GM19238 (cell line): Measurements from ENCODE around the gene LACTBL1.

Source experiments
- DNase-seq: peaks from one replicate; pipeline ENCODE4 v3.0.0; 2011; ENCODE audit warnings: low spot score; ENCODE audit not compliant: insufficient read length

Gene LACTBL1

DNA sequence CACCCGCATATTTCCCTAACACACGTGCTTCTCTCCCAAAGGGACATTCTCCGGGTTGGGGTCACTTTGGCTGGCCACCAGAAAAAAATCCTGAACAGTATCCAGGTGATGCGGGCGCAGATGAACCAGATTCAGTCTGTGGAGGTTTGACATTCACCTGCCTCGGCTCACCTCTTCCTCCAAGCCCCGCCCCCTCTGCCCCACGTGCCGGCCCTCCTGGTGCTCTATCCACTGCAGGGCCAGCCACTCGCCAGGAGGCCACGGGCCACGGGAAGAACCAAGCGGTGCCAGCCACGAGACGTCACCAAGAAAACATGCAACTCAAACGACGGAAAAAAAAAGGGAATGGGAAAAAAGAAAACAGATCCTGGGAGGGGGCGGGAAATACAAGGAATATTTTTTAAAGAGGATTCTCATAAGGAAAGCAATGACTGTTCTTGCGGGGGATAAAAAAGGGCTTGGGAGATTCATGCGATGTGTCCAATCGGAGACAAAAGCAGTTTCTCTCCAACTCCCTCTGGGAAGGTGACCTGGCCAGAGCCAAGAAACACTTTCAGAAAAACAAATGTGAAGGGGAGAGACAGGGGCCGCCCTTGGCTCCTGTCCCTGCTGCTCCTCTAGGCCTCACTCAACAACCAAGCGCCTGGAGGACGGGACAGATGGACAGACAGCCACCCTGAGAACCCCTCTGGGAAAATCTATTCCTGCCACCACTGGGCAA is 59.1 kb downstream of the LACTBL1 start:
- DNase-seq: no peak

GRCh38 chr1:22912311-22912710 is 60.4 kb downstream of the LACTBL1 start:
- no peak for DNase-seq

DNA sequence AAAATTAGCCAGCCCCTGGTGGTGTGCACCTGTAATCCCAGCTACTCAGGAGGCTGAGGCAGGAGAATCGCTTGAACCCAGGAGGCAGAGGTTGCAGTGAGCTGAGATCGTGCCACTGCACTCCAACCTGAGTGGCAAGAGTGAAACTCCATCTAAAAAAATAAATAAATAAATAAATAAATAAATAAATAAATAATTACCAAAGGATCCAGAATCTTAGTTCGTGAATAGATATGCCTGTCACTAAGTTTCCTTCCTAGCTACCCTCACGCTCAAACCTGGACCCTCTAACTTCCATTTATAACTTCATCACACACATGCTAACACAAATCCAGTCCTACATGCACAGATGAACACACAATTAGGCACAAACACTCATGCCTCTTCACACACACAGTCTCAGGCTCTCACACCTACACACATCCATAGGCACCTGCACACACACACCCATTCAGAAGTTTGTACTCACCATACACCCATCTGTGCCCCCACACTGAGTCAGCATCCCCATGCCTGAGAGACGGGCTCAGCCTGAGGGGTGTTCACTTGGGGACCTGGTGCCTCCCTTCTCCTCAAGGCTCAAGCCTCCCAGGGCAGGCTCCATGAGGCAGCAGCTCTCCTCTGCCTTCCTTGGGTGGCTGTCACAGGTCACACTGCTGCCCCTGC is 61.5 kb downstream of the LACTBL1 start:
- no peak for DNase-seq

DNA sequence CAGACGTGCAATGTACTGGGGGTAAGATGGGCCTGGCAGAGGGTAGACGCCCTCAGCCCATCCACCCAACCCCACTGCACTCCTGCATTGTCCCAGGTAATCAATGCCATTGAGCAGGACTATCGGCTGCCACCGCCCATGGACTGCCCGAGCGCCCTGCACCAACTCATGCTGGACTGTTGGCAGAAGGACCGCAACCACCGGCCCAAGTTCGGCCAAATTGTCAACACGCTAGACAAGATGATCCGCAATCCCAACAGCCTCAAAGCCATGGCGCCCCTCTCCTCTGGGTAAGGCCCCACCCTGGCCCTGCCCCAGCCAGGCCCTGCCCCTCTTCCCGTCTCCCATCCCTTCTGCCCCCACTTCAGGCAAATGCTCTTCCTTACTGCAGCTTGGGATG is 62.4 kb downstream of the LACTBL1 start:
- DNase-seq: no peak

GRCh38 chr1:22908880-22909426 is 63.7 kb downstream of the LACTBL1 start:
- no peak for DNase-seq

- DNase-seq: no peak
These were observed 65.1 kb downstream of the LACTBL1 start for GRCh38 chr1:22907528-22907927.

- DNase-seq: no peak
These were observed 65.7 kb downstream of the LACTBL1 start for GRCh38 chr1:22906968-22907367.

DNA sequence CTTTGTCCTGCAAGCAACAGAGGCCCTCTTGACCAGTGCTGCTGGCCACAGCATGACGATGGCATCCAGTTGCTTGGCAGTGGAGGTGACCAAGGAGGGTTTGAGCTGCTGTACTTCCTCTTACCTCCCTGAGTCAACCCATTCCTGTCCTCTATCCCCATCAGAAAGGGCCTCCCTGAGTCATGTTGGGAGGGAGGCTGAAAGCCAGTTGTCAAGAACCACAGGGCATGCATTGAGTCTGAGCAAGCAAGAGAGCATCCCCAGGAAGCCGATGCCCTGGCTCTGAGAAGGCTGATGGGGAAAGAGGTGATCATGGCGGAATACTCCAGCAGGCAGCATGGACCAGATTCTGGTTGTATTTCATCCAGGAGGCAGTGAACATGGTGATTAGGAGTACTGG is 69.6 kb downstream of the LACTBL1 start:
- DNase-seq: no peak
